Left renal cortex interstitium (tissue), 4 donors: Measurements from ENCODE around the gene ACSM6. TPM values are rescaled to one million over a fixed set of nuclear protein-coding genes. Genes with fewer than 3 reads are reported as not detected.
"Not testable (repeated sequence)": the region's sequence is repeated elsewhere in the genome, so short reads cannot be mapped to it uniquely, and the experiment has no call there.

ENCODE experiments used
- DNase-seq, 4 donors: peaks; one replicate each; pipeline ENCODE4 v3.0.0-alpha.2; 2013; ENCODE audit warnings: low read depth in 4 of 4, low spot score in 2 of 4, missing footprints in 1 of 4
- polyA plus RNA-seq, 4 donors: library from polyadenylated mRNA; unstranded; fragments of 120-200 nt; gene quantifications; one replicate each; pipeline ENCODE4 v1.2.1, GENCODE V29; 2013; ENCODE audit not compliant: insufficient read length in 4 of 4

Gene ACSM6
- polyA plus RNA-seq, 4 donors = 0.10 to 0.47 (median 0.22) TPM

DNA sequence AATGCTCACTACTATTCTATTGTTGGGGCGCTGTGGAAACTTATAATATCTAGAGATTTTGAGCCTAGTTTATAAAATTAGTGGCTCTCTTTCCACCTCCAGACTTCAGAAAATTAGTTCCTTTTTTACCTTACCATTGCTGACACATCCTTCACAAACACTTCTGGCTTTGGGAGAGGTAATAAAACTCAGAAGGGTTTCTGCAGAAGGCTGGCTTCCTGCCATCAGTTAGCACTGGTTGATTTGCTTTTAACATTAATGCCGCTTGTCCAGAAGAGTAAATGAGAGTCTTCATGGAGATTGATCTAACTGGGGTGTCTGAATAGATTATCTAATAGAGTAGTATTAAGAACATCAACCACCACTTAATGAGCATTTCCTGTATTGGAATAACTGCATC is 20.3 kb downstream of the ACSM6 start:
- no peak for DNase-seq

- DNase-seq = no peak
These were observed 20.8 kb downstream of the ACSM6 start for GRCh38 chr10:95214793-95215192.

GRCh38 chr10:95217476-95217875 is 23.4 kb downstream of the ACSM6 start:
- no peak for DNase-seq

GRCh38 chr10:95220539-95220938 is 26.5 kb downstream of the ACSM6 start:
- no peak for DNase-seq

- DNase-seq = no peak
These were observed 27.1 kb downstream of the ACSM6 start for GRCh38 chr10:95221124-95221523.

- no peak for DNase-seq
These were observed 31.1 kb downstream of the ACSM6 start for GRCh38 chr10:95225136-95225535.

GRCh38 chr10:95228934-95229723 is 35.1 kb downstream of the ACSM6 start:
- DNase-seq = not testable (repeated sequence)

DNA sequence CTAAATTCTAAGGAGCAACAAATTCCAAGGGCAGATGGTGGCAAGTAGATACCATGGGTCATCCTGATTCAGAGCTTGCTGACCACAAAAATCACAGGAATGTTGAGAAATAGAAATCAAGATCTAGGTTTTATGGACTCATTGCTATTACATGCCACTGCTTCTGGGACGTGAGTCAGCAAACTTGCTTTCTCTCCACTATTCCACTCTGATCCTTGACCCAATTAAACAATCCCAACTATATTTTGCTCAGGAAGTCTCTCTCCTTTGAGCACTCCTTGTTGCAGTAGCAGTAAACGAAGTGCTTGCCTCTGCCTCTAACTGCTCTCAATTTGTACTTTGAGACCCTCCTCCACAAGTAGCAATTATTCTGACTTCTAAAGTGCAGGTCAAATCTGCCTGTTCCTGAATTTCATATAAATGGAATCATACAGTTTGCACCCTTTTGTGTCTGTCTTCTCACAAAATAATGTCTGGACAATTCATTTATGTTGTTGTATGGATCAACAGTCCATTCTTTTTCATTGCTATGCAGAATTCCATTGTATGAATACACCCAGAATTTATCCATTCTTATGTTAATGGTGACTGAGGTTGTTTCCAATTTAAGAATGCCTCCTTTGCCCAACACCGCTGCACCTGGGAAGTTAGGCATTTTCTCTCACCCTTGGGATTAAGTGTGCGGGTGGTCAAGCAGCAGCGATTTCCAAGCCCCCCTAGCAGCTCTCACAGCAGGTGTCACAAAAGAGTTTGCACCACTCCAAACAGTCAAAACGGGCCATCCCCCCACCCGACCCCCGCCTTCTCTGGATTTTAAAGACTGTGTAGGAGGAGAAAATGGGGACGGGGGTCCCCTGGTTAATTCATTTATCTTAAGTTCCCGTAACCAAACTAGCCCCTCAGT is 35.9 kb downstream of the ACSM6 start:
- no peak for DNase-seq

GRCh38 chr10:95230677-95231586 is 36.9 kb downstream of the ACSM6 start:
- not testable (repeated sequence) for DNase-seq

- DNase-seq = no peak
These were observed 39.5 kb downstream of the ACSM6 start for GRCh38 chr10:95233377-95234034.

DNA sequence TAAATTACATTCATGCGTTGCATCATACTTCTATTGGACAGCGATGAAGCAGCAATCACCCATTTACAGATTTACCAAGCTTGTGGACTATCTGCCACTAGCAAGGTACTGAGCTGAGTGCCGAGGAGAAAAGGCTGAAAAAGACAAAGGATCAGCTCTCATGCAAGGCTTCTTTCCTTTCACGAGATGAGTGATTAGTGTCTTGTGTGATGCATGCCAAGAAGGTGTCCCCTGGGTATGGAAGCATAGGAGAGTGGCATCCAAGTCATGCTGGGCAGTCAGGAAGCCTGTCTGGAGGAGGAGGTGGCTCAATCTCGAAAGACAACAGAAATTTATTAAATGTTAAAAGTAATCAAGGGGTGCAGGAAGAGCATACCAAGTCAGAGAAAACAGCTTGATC is 40.9 kb downstream of the ACSM6 start:
- no peak for DNase-seq

DNA sequence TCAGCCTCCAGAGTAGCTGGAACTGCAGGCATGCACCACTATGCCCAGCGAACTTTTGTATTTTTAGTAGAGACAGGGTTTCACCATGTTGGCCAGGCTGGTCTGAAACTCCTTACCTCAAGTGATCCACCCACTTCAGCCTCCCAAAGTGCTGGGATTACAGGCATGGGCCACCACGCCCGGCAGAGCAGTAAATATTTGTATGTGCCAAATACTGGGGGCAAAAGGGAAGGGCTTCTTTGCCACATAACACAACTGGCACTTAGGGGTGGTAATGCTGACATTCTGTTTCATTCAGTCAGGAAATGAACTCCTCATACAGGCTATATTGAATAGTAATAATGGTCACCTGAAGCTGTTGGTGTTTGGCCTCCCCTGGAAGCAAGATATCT is 41.6 kb downstream of the ACSM6 start:
- DNase-seq = no peak

DNA sequence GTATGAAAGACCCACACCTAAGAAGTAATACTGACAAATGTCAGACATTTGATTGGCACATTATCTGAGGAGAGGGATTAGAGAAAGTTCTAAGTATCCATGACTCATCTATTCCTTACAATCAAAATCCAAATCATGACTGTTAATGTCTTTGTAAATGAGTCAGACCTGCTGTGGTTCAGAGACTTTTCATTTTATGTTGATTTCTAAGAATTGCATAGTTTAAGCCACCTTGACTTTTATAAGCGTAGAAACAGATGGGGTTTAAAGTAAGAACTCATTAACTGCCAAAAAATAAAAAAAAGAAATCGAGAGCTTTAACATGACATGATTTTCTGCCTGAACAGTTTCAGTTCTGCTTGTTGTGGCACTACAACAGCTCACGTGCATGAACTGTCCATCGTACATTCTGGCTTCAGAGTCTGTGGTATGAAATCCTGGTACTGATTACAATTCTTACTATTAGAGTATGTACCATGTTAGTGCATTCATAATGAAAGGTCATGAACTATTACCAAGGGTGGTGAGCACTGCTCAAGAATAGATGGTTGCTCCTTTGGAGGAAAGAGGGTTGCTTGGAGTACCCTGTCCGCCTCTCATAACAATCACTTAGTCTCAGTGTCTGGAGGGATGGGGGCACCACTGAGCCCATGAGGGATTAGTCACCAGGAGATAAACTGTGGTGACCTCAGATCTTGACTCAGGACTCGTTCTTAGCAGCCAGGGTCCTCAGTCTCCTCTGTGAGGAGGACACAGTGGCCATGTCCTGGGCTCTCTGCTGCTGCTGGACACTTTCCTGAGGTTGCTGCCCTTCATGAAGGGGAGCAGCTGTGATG is 42.2 kb downstream of the ACSM6 start:
- DNase-seq = no peak

- DNase-seq = no peak
These were observed 43.5 kb downstream of the ACSM6 start for GRCh38 chr10:95237376-95238170.

- DNase-seq = not testable (repeated sequence)
These were observed 46.1 kb downstream of the ACSM6 start for GRCh38 chr10:95240096-95240495.

GRCh38 chr10:95240811-95241210 is 46.8 kb downstream of the ACSM6 start:
- no peak for DNase-seq

DNA sequence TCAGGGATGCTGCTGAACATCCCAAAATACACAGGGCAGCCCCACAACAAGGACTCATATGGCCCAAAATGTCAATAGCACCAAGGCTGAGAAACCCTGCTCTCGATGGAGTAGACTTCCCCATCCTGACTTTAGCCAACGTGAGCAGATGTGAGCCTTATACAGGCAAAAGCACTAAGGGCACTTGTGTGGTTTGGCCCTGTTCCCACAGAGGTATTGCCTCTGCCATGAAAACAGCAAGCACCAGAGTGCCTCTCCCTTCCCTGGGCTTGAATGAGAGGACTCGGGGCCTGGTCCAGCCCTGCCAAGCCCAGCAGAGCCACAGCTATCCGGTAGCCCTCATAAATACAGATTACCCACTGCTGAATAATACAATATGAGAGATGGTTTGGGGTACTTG is 47.5 kb downstream of the ACSM6 start:
- DNase-seq = no peak

DNA sequence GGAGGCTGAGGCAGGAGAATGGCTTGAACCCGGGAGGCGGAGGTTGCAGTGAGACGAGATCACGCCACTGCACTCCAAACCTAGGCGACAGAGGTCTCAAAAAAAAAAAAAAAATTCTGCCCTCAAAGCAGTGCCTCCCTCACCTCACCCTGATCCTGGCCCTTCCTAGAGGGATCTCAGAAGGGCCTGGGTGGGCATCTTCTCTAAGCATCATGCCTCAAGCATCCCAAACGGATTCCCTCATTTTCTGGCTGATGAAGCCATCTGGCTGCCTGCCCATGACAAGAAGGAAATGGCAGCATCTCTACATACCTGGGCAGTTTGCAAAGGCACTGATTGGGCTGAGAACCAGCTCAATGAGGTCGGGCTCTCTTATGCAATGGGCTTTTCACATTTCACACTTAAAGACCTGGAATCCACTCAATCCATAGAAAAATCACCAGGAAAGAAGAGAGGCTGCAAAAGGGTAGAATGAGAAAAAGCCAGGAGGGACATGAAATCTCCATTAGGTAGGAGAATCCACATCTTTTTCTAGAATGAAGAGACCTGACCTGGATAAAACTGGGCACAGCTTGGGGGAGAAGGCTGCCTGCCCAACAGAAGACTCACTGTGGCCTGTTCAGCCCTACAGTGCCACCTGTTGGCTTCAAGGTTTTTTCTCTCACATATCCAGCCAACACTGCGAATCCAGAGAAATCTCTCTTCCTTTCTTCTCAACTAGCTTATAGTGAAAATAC is 48.7 kb downstream of the ACSM6 start:
- no peak for DNase-seq
